ENCODE results near the gene EXOC2.

The EXOC2 gene, protein sequence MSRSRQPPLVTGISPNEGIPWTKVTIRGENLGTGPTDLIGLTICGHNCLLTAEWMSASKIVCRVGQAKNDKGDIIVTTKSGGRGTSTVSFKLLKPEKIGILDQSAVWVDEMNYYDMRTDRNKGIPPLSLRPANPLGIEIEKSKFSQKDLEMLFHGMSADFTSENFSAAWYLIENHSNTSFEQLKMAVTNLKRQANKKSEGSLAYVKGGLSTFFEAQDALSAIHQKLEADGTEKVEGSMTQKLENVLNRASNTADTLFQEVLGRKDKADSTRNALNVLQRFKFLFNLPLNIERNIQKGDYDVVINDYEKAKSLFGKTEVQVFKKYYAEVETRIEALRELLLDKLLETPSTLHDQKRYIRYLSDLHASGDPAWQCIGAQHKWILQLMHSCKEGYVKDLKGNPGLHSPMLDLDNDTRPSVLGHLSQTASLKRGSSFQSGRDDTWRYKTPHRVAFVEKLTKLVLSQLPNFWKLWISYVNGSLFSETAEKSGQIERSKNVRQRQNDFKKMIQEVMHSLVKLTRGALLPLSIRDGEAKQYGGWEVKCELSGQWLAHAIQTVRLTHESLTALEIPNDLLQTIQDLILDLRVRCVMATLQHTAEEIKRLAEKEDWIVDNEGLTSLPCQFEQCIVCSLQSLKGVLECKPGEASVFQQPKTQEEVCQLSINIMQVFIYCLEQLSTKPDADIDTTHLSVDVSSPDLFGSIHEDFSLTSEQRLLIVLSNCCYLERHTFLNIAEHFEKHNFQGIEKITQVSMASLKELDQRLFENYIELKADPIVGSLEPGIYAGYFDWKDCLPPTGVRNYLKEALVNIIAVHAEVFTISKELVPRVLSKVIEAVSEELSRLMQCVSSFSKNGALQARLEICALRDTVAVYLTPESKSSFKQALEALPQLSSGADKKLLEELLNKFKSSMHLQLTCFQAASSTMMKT

DNA sequence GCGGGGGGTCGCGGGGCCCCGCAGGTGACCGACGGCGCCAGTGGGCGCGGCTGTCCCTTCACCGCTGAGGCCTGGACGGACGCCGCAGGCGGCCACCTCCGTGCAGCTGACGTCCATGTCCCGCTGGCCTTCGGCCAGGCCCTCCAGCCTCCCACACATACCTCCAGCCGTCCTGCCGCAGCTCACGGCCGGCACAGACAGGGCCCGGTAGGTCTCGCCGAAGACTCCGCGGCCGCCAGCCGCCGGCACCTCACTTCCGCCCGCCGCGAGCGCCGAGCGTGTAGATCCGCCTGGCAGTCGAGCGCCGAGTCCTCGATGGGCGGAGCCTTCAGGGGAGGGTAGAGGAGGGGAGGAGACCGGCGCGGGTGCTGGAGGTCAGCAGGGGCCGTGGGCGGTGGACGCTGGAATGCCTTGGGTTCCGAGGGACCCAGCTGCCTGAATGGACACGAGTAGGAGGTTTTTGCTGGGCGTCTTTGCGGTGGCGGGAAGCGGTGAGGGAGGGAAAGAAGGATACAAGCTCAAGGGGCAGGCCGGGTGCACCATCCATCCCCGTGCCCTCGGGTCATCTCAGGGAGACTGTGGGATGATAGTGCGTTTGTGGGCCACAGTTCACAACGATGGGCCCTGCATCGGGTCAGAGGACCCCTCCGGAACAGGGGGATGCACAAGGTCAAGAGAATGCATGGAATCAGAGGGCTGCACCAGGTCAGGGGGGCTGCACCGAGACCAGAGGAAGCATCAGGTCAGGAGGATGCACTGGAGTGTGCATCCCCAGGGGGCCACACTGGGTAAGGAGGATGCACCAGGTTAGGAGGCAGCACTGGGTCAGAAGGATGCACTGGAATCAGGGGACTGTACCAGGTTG is at the start of gene EXOC2:
Gene EXOC2 (minus strand): TSS at position 282 of the 865 bp plus-strand sequence. CDS start 55,321 bp downstream, outside the sequence.
- no peak for DNase-seq (ENCODE audit: low read depth, low spot score)

DNA sequence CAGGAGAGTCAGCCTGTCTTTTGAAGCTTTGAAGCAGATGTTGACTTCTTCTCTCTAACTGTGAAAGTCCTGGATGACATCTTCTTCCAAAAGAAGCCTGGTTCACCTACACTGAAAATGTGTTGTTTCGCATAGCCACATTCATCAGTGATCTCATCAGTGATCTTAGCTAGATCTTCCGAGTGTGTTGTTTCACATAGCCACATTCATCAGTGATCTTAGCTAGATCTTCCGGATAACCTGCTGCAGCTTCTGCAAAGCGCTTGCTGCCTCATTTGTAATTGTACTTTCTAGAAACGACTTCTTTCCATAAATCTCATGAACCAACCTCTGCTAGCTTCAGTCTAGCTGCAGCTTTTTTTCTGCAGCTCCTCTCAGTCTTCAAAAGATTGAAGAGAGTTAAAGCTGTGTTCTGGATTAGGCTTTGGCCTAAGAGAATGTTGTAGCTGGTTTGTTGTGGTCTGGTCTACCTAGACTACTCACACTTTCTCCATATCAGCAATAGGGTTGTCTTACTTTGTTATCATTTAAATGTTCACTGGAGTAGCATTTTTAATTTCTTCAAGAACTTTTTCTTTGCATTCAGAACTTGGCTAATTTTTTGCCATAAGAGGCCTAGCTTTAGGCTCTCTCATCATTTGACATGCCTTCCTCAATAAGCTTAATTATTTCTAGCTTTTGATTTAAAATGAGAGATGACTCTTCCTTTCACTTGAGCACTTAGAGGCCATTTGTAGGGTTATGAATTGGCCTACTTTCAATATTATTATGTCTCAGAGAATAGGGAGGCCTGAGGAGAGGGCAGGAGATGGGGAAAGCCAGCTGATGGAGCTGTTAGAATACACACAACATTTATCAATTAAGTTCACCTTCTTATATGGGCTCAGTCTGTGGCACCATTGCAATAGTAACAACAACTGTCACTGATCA is 48.7 kb upstream of the EXOC2 start:
- no peak for DNase-seq (ENCODE audit: low read depth, low spot score)

DNA sequence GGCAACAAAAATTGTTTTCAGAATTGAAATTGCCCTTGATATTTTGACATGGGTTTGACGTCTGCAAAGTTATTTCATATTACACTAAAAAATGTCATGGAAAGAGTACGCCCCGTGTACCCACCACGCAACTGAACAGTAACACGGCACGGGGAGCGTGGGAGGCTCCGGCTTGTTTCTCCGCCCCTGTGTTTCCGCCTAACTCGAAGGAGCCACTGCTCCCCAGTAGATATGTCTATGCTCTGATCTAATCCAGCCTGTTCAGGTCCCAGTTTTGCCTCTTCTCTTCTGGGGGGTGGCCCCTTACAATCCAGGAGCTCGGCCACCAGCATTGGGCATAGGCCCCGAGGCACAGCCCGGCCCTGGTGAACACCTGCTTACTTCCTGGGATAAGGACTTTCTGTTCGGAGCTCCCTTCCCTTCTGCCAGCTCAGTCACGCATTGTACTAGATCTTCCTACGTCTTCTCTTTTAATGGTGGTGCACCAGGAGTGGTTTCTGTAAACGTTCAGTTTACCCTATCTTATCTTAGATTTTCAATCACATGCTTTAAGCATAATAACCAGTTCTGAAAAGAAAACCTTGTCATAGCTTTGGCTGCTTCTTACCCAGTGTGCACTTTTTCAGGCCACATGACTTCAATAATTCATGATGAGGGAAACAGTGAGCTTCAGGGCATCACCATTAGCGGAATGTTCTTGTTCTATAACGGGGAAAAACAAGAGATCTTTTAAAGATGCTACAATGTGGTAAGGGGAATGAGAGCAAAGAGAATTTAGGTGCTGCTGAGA is 43.9 kb upstream of the EXOC2 start:
- DNase-seq (ENCODE audit: low read depth, low spot score): no peak

DNA sequence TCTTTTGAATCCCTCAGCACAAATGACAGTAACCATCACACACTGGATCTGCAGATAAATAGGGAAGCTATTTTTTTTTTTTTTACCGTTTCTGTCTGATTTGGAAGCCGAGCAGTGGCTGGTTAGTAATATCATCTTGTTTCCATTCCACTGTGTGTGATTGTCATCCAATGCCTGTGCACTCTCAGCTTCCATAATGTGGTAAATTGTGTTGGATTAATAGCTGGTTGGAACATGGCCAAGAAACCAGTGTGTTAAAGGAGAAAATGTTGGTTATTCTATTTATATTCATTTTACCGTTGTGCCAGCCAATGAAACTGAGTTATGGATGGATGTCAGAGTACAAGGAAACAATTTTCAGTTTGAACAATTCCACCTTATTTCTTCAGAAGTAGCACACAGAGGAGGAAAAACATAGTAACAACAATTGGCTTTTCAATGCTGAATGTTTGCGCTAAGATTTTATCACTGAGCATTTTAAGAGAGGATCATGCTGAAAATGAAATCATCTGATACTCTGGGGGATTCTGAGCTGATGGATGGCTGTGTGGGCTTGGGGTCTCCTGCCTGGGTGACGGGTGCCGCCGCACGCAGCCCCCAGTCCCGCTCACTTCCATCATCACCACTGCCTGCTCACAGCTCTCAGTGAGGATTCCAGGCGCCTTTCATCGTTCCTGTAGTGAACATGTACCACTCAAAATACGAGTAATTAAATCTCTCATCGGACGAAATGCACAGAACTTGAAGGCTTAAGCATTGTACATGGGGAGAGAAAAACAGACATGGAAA is 40.7 kb upstream of the EXOC2 start:
- DNase-seq (ENCODE audit: low read depth, low spot score): no peak

DNA sequence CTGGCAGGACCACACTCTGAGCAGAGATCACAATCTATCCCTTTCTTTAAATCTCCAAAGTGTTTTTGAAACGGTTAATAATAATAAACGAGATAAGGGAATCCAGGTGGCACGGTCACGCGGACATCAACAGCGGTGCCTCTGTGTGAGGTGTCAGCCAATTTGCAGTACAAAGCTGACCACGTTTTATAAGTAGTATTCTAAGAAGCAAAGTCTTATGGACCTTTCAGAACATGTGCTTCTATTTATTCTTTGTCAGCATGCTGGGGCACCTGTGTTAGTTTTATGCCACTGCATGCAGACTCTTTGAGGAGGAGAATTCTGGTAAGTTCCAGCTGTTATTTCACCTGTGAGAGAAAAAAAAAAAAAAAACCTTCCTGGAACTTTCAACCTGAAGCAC is 39.0 kb upstream of the EXOC2 start:
- no peak for DNase-seq (ENCODE audit: low read depth, low spot score)

DNA sequence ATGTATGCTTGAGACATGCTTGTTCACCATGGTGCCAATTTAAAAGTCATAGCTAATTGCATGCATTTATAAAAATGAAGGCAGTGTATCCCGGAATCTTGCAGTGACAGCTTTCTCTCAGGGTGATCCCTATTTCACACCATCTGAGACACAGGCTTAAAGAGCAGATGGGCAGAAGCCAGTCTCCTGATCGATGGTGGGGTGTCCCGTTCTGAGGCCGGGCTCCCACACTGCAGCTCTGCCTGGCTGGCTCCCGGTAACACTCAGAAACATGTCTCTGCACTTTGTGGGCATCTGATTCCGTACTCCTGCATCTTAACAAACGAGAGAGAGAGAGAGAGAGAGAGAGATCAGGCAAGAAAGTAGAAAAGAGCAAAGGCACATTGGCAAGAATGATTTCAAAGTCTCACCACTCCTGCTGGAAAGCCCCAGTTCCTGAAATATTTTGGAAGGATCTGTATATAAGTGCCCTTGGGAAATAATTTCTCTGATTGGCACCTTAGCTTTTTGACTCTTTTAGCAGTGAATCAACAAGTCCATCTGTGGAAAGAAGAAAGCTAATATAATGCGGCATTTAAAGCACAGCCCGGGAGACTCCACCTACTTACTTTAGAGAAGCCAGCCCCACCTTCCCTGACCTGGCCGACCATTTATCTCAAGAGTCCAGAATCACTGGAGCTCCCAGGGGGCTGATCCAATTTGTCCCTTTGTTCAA is 36.8 kb upstream of the EXOC2 start:
- DNase-seq (ENCODE audit: low read depth, low spot score): no peak

DNA sequence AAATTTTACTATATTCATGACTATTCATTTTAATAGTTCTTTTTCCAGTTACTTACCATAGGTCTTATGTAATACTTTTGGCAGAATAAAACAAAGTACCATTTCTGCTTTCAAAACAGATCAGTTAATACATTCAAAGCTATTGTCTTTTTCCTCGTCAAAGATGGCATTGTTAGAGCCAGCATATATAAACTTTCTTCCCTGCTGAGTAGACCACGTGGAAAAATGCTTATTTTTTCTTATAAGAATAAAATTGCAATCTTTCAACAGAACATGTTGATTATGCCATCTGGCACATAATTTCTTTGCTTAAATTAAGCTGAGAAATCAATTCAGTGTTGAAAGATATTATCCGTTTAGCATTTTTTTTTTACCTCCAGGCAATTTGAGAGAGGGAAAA is 34.9 kb upstream of the EXOC2 start:
- DNase-seq (ENCODE audit: low read depth, low spot score): no peak

DNA sequence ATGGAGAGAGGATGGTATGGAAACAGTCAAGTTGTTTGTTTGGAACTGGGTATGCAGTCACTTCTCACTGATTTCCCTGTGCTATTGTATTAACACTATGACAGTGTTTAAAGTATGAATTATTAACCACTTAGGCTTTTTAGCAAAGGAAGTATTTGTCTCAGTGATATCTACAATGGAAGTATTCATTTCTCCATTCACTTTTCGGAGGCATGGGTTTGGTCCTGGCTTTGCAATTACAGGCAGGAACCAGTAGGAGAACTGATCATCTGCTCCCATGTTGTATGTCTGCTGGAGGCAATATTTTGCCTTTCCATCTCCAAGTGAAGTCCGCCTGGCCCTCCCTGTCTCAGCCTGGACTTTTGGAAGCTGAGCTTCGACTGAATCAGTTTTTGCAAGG is 30.6 kb upstream of the EXOC2 start:
- no peak for DNase-seq (ENCODE audit: low read depth, low spot score)

DNA sequence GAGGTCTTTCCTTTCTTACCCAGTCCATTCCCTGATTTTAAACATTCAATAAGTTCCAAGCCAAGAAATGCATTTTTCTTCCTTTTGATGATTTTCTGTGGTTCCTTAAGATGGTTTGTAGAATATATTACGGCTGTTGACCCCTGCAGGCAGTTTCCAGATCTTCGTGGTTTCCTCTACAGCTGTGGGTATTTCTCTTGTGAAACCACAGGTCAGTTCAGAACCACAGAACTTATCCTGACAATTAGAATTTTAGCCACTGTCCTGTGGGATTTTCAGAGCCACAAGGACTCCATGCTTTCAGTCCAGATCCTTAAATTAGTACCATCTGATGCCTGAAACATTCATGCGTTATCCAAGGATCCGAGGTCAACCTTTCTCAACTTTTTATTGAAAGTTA is 29.7 kb upstream of the EXOC2 start:
- no peak for DNase-seq (ENCODE audit: low read depth, low spot score)

DNA sequence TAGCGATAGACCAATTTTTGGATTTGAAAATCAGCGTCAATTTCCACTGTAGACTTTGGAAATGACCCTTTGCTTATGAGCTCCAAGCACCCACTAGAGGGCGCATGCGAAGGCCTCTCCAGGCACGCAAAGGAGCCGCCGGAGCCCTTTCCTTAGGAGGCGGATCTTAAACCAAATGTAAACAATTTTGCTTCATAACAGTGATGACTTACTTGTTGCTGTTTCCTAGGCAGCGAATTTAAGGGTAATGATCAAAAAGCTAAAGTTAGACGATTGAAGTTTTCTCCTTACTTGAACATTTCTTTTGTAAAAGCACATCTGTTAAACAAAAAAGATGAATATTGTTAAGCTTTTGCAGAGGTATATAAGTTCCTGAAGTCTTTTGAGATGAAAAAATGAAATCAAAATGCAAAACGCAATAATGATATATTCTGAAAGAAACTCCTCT is 29.2 kb upstream of the EXOC2 start:
- DNase-seq (ENCODE audit: low read depth, low spot score): peak; percentile 38

DNA sequence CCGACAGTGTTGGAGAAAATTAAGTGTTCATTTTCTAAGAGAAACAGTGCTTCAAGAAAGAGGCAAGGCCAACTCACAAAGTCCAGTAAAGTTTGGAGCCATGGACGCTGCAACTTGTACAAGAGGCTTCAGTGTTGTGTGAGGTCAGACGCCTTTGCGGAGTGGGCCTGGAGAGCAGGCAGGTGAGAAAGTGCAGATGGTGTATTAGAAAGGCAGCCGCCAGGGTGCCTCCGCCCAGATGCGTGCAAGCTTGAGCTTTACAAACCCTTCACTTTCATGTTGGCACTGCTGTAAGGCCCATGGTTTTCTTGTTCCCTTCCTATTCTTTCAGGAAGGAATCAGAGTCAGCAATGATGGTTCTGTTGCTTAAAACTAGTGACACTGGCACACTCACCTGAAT is 25.4 kb upstream of the EXOC2 start:
- no peak for DNase-seq (ENCODE audit: low read depth, low spot score)

DNA sequence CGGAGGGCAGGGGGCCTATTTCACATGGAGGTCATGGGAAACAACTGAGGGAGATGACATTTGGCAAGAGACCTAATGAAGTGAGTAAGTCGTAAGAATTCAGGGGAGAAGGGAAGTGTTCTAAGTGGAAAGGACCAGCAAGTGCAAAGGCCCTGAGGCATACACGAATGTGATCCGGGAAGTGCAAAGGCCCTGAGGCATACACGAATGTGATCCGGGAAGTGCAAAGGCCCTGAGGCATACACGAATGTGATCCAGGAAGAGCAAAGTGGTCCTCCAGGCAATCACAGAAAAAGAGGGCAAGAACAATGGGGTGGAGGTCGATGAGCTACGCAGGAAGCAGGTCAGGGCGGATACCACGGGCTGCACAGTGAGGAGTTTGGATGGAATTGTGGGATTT is 24.2 kb upstream of the EXOC2 start:
- no peak for DNase-seq (ENCODE audit: low read depth, low spot score)

DNA sequence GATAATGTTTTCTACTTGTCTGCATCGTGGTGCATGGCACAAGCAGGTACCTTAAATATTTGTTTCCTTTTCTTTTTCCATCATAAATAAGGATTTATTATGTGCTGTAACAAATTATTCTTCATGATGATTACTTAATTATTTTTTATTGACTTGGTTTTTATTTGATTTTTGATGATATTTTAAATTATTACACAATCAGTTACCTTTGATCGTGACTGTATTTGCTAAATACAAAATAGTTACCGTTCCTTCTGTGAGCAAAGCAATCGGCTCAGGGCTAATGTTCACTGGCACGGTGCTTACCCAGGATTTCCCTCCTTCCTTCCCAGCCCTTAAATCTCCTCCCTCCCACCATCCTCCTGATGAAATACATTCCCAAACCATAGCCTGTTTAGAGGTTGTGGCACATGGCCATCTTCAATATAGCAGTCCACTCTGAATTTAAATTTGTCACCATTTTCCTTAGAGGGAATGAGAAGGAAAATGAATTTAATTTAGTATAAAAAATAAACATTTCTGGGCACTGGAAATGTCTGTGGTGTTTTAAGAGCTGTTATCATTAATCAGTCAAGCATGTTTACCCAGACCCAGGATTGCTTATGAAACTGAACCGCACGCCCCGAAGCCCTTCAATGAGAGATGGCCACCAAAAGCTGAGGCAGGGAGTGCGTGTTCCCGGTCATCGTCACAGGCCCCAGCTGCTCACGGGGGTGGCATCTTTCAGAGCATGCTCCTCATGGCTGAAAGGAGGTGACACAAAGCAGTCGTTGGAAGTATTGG is 23.0 kb upstream of the EXOC2 start:
- no peak for DNase-seq (ENCODE audit: low read depth, low spot score)

DNA sequence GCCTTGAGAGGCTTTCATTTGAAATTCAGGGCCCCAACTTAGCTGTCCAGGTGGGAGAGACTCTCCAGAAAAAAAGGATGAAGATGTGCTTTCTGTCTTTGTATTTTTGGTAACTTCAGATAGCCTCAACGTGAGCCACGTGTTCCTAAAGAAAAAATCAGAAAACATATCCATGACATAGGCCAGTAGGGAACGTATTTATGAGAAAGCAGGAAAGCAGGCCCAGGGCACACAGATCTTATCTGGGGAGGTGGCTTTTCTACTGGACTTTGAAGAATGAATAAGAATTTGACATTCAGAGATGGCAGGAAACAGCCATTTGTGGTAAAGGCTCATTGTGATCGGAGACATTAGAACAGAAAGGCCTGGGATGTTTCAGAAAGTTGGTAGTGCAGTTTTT is 21.2 kb upstream of the EXOC2 start:
- DNase-seq (ENCODE audit: low read depth, low spot score): no peak

DNA sequence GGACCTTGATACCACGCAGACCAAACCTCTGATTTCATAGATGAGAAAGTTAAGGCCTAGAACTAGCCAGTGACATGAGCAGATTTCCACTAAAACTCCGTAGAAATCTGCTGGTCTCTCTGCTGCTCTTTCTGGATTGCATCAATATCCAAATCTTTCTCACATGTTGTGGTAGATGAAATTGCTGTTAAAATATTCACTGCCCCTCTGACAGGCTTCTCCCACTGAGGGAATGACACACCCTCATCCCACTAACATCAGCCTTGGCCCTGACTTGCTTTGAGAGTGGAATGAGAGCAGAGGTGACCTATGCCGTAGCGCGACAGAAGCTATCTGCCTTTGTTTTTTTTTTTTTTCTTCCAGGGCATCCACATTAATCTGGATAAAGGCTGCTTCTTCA is 20.4 kb upstream of the EXOC2 start:
- no peak for DNase-seq (ENCODE audit: low read depth, low spot score)

DNA sequence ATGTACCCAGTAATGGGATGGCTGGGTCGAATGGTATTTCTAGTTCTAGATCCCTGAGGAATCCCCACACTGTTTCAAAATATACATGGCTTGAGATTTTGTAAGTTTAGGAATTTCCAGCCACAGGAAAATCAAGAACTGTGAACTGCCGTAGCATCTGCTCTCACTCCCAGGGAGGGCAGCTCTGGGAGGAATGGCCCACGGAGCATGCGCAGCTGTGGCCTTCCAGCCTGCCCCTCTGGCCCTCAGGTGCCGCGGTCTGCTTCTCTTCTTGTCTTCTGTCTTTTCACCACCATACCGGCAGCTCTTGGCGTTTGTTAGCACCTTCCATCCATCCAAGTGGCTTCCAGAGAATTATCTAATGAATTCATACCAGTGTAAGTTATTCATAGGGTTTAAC is 19.9 kb upstream of the EXOC2 start:
- DNase-seq (ENCODE audit: low read depth, low spot score): no peak

DNA sequence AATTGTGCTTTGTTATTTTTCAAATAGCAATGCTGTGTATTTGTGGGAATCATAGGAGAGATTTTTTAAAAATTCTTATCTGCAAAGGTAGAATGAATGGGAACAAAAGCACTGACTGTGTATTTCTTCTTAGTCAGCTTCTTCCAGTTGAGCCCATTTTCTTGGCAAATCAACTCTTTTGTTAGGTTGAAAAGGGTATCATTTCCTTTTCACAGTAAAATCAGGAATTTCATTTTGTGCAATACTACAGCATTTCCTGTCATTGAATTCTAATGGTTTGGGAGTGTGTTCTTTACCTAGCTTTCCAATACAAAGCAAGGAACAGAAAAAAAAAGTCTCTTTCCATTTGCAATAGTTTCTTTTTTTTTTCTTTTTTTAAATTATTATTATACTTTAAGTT is 19.0 kb upstream of the EXOC2 start:
- DNase-seq (ENCODE audit: low read depth, low spot score): no peak

Data from brain pericyte (primary cell).